ENCODE measurements around the gene IFNA5. TPM values are rescaled to one million over a fixed set of nuclear protein-coding genes. Genes with fewer than 3 reads are reported as not detected.

Gene IFNA5
- total and polyA plus RNA-seq, 4 donors, result 0.12 to 0.28 TPM; not detected in 2

- Histone ChIP-seq H3K9ac (ENCODE audit: insufficient read depth in 1 of 2, low read length in 2 of 2) (no peak overlapping the region), H3K36me3 (ENCODE audit: control insufficient read depth in 4 of 4, insufficient read depth in 4 of 4, low read length in 4 of 4) (no peaks in the 10 kb centered on the region), H3K27ac (ENCODE audit: low read depth in 1 of 2, low read length in 1 of 2) (no peak overlapping the region), H3K4me1 (ENCODE audit: control insufficient read depth in 5 of 5, insufficient read depth in 5 of 5, low read length in 5 of 5) (peaks cover 0 to 11% (median 0%) of the 10 kb centered on the region in 5 donors), H3K4me3 (no peak overlapping the region), H3K27me3 (ENCODE audit: control insufficient read depth in 3 of 3, insufficient read depth in 3 of 3, low read length in 2 of 3) (peaks cover 0 to 3% (median 0%) of the 10 kb centered on the region in 3 donors), H3K9me3 (ENCODE audit: control insufficient read depth in 4 of 4, insufficient read depth in 3 of 4, low read length in 3 of 4) (no peaks in the 10 kb centered on the region)
- TF ChIP-seq, protein P1, sequence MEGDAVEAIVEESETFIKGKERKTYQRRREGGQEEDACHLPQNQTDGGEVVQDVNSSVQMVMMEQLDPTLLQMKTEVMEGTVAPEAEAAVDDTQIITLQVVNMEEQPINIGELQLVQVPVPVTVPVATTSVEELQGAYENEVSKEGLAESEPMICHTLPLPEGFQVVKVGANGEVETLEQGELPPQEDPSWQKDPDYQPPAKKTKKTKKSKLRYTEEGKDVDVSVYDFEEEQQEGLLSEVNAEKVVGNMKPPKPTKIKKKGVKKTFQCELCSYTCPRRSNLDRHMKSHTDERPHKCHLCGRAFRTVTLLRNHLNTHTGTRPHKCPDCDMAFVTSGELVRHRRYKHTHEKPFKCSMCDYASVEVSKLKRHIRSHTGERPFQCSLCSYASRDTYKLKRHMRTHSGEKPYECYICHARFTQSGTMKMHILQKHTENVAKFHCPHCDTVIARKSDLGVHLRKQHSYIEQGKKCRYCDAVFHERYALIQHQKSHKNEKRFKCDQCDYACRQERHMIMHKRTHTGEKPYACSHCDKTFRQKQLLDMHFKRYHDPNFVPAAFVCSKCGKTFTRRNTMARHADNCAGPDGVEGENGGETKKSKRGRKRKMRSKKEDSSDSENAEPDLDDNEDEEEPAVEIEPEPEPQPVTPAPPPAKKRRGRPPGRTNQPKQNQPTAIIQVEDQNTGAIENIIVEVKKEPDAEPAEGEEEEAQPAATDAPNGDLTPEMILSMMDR (IDR thresholded peaks at IDR 0.05; ENCODE audit: control extremely low read depth, extremely low read depth), result no peak
- ATAC-seq (ENCODE audit: insufficient read depth, low FRiP score), result no peak
- WGBS, 2 donors, result 76 to 83% methylated on average over 2 of the region's 2 CpGs
- DNase-seq, result no peak
Measured at GRCh38 chr9:21314152-21314551, 9.0 kb upstream of the IFNA5 start.

- H3K27me3 ChIP-seq (ENCODE audit: control insufficient read depth in 3 of 3, insufficient read depth in 3 of 3, low read length in 2 of 3), result peaks cover 0 to 4% (median 0%) of the 10 kb centered on the region in 3 donors
- H3K9ac ChIP-seq (ENCODE audit: insufficient read depth in 1 of 2, low read length in 2 of 2), result no peak overlapping the region
- H3K36me3 ChIP-seq (ENCODE audit: control insufficient read depth in 4 of 4, insufficient read depth in 4 of 4, low read length in 4 of 4), result no peaks in the 10 kb centered on the region
- no peak for ATAC-seq (ENCODE audit: insufficient read depth, low FRiP score)
- no peak overlapping the region for H3K27ac ChIP-seq (ENCODE audit: low read depth in 1 of 2, low read length in 1 of 2)
- H3K4me1 ChIP-seq (ENCODE audit: control insufficient read depth in 5 of 5, insufficient read depth in 5 of 5, low read length in 5 of 5), result peaks cover 0 to 11% (median 0%) of the 10 kb centered on the region in 5 donors
- no peaks in the 10 kb centered on the region for H3K9me3 ChIP-seq (ENCODE audit: control insufficient read depth in 4 of 4, insufficient read depth in 3 of 4, low read length in 3 of 4)
- 60 to 76% methylated on average over 1 of the region's 1 CpG for WGBS, 2 donors
- H3K4me3 ChIP-seq, result no peak overlapping the region
- DNase-seq, result no peak
- TF ChIP-seq, protein P1 (IDR thresholded peaks at IDR 0.05; ENCODE audit: control extremely low read depth, extremely low read depth), result no peak
Measured at GRCh38 chr9:21311889-21312288, 6.8 kb upstream of the IFNA5 start.

GRCh38 chr9:21295992-21296391 lies 9.1 kb downstream of the IFNA5 start:
- no peaks in the 10 kb centered on the region for H3K27me3 ChIP-seq (ENCODE audit: control insufficient read depth in 3 of 3, insufficient read depth in 3 of 3, low read length in 2 of 3)
- TF ChIP-seq, protein P1 (IDR thresholded peaks at IDR 0.05; ENCODE audit: control extremely low read depth, extremely low read depth), result no peak
- H3K4me3 ChIP-seq, result no peak overlapping the region
- DNase-seq (no peak), ATAC-seq (ENCODE audit: insufficient read depth, low FRiP score) (no peak)
- H3K9me3 ChIP-seq (ENCODE audit: control insufficient read depth in 4 of 4, insufficient read depth in 3 of 4, low read length in 3 of 4), result no peaks in the 10 kb centered on the region
- H3K4me1 ChIP-seq (ENCODE audit: control insufficient read depth in 5 of 5, insufficient read depth in 5 of 5, low read length in 5 of 5), result no peaks in the 10 kb centered on the region
- H3K9ac ChIP-seq (ENCODE audit: insufficient read depth in 1 of 2, low read length in 2 of 2), result no peak overlapping the region
- 88 to 95% methylated on average over 1 of the region's 1 CpG for WGBS, 2 donors
- no peak overlapping the region for H3K27ac ChIP-seq (ENCODE audit: low read depth in 1 of 2, low read length in 1 of 2)
- H3K36me3 ChIP-seq (ENCODE audit: control insufficient read depth in 4 of 4, insufficient read depth in 4 of 4, low read length in 4 of 4), result no peaks in the 10 kb centered on the region

- no peaks in the 10 kb centered on the region for H3K9me3 ChIP-seq (ENCODE audit: control insufficient read depth in 4 of 4, insufficient read depth in 3 of 4, low read length in 3 of 4)
- H3K27ac ChIP-seq (ENCODE audit: low read depth in 1 of 2, low read length in 1 of 2), result no peak overlapping the region
- H3K27me3 ChIP-seq (ENCODE audit: control insufficient read depth in 3 of 3, insufficient read depth in 3 of 3, low read length in 2 of 3), result no peaks in the 10 kb centered on the region
- TF ChIP-seq, protein P1 (IDR thresholded peaks at IDR 0.05; ENCODE audit: control extremely low read depth, extremely low read depth), result no peak
- H3K36me3 ChIP-seq (ENCODE audit: control insufficient read depth in 4 of 4, insufficient read depth in 4 of 4, low read length in 4 of 4), result no peaks in the 10 kb centered on the region
- ATAC-seq (ENCODE audit: insufficient read depth, low FRiP score) (no peak), DNase-seq (no peak)
- H3K9ac ChIP-seq (ENCODE audit: insufficient read depth in 1 of 2, low read length in 2 of 2), result no peak overlapping the region
- no peaks in the 10 kb centered on the region for H3K4me1 ChIP-seq (ENCODE audit: control insufficient read depth in 5 of 5, insufficient read depth in 5 of 5, low read length in 5 of 5)
- WGBS, 2 donors, result 35 to 55% methylated on average over 6 of the region's 6 CpGs
- no peak overlapping the region for H3K4me3 ChIP-seq
Measured at GRCh38 chr9:21294904-21295538, 10.1 kb downstream of the IFNA5 start.

All from lung (tissue), 12 donors.